K562 (cell line): ENCODE data around the gene GPN1. TPM values are rescaled to one million over a fixed set of nuclear protein-coding genes. Genes with fewer than 3 reads are reported as not detected.

Source experiments
- CGGBP1 ChIP-seq: fragments of 250-450 bp; sonication (Bioruptor Pico); IDR thresholded peaks from 2 replicates; pipeline ENCODE4 v1.9.0; 2021; ENCODE audit warnings: mild to moderate bottlenecking
- CUX1 ChIP-seq: fragments of 200-800 bp; sonication (Bioruptor generic); IDR thresholded peaks from 2 replicates; pipeline ENCODE4 v1.6.1; 2016; ENCODE audit warnings: missing genetic modification characterization, missing compliant biosample characterization
- ESRRB ChIP-seq: fragments of 250-450 bp; sonication (Bioruptor Pico); IDR thresholded peaks from 2 replicates; pipeline ENCODE4 v1.5.0; 2020; ENCODE audit warnings: mild to moderate bottlenecking, moderate library complexity, borderline replicate concordance
- IRF9 ChIP-seq: fragments of 450-650 bp; IDR thresholded peaks from 2 replicates; pipeline ENCODE4 v1.6.1; 2016; ENCODE audit warnings: missing biosample characterization, missing genetic modification characterization
- KLF10 ChIP-seq: fragments of 250-450 bp; sonication (Bioruptor Pico); IDR thresholded peaks from 2 replicates; pipeline ENCODE4 v1.6.1; 2021; ENCODE audit warnings: matching md5 sums
- LEF1 ChIP-seq: fragments of 450-650 bp; IDR thresholded peaks from 2 replicates; pipeline ENCODE4 v1.6.1; 2016; ENCODE audit warnings: mild to moderate bottlenecking
- NELFE ChIP-seq: IDR thresholded peaks from 2 replicates; pipeline ENCODE4 v1.6.1; 2011; ENCODE audit warnings: mild to moderate bottlenecking; ENCODE audit not compliant: insufficient read depth, insufficient read length
- PHB ChIP-seq: fragments of 250-450 bp; sonication (Bioruptor Pico); IDR thresholded peaks from 2 replicates; pipeline ENCODE4 v1.5.0; 2021
- RBM15 ChIP-seq: fragments of 200-400 bp; formaldehyde crosslinking; IDR thresholded peaks from 2 replicates; pipeline ENCODE4 v1.6.1; 2018; ENCODE audit warnings: mild to moderate bottlenecking, low read length, moderate library complexity; ENCODE audit not compliant: insufficient read depth
- SRSF1 ChIP-seq: fragments of 200-400 bp; formaldehyde crosslinking; IDR thresholded peaks from 2 replicates; pipeline ENCODE4 v1.6.1; 2017; ENCODE audit warnings: mild to moderate bottlenecking, low read depth, low read length, moderate library complexity
- THAP12 ChIP-seq: fragments of 250-450 bp; sonication (Bioruptor Pico); IDR thresholded peaks from 2 replicates; pipeline ENCODE4 v1.9.0; 2021; ENCODE audit warnings: mild to moderate bottlenecking, inconsistent platforms
- ZC3H4 ChIP-seq: sonication (generic); formaldehyde crosslinking; IDR thresholded peaks from 2 replicates; pipeline ENCODE4 v1.9.0; 2021; ENCODE audit warnings: missing genetic modification reagents, borderline replicate concordance
- ZNF445 ChIP-seq: fragments of 250-450 bp; sonication (Bioruptor Pico); IDR thresholded peaks from 2 replicates; pipeline ENCODE4 v1.4.0; 2020; ENCODE audit warnings: low read depth, mild to moderate bottlenecking, moderate library complexity
- ZNF57 ChIP-seq: fragments of 450-650 bp; formaldehyde crosslinking; IDR thresholded peaks from 2 replicates; pipeline ENCODE4 v1.4.0; 2020; ENCODE audit warnings: mild to moderate bottlenecking, moderate library complexity
- ZSCAN29 ChIP-seq: fragments of 450-650 bp; IDR thresholded peaks from 2 replicates; pipeline ENCODE4 v1.6.1; 2017
- polyA plus RNA-seq, 8 experiments: library from polyadenylated mRNA; depleted of rRNA in 4 of 8; stranded (reverse) in 5 of 8; unstranded in 3 of 8; fragments of >200 nt; fragmentation: Nextera tagmentation in 2 of 8; fragmentation: Illumina TruSeq in 1 of 8; extraction: Ambion mirVana in 2 of 8; extraction: Trizol in 1 of 8; gene quantifications; 2 replicates each; pipeline versions ENCODE4 v1.2.1 to v1.2.3, GENCODE V29; 2011 to 2014; ENCODE audit warnings: inconsistent platforms in 1 of 8, missing spikeins in 1 of 8
- total RNA-seq, 7 experiments: library from RNA; depleted of rRNA in 6 of 7; stranded (reverse); fragments of >200 nt in 6 of 7; fragmentation: Illumina TruSeq in 2 of 7; extraction: Trizol in 2 of 7; gene quantifications; 2 replicates each; pipeline versions ENCODE4 v1.2.1 to v1.2.3, GENCODE V29; 2011 to 2021; ENCODE audit warnings: low replicate concordance in 1 of 7

The GPN1 gene
- total and polyA plus RNA-seq, 9 of the 15 experiments (the other 6 are each of a cell fraction or from before 2014, with no cell fraction given) = 23.4 to 171 (median 48.2) TPM

GRCh38 chr2:27663285-27664153 is 34.7 kb downstream of the GPN1 start, which contains the start of the genes SLC4A1AP and SUPT7L (continued):
- TF ChIP-seq CGGBP1 (CRISPR knock-in tag) (peak; percentile 51; the same call in 1 of the 2 replicates), ZNF445 (CRISPR knock-in tag) (no peak), IRF9 (peak; percentile 75; the same call in 1 of the 2 replicates), SRSF1 (no peak), ZC3H4 (CRISPR knock-in tag) (no peak), RBM15 (no peak), KLF10 (CRISPR knock-in tag) (0 out of 2 replicates have a peak, but pooled peaks have one; percentile 69), NELFE (no peak), ESRRB (CRISPR knock-in tag) (no peak), CUX1 (CRISPR knock-in tag) (no peak), LEF1 (peak; percentile 86), ZSCAN29 (peak; percentile 77), THAP12 (CRISPR knock-in tag) (no peak), PHB (CRISPR knock-in tag) (0 out of 2 replicates have a peak, but pooled peaks have one; percentile 51), ZNF57 (CRISPR knock-in tag) (no peak)
